GM12865 (cell line): ENCODE measurements around the gene HOXD1.
A peak's percentile ranks its signal among the peaks of the same experiment; 100 is the strongest.

ENCODE experiments used
- DNase-seq: peaks from one replicate; pipeline ENCODE4 v3.0.0; 2010; ENCODE audit warnings: low read depth
- H3K4me3 ChIP-seq: 2 replicates; pipeline ENCODE4 v1.5.1; 2011; ENCODE audit warnings: mild to moderate bottlenecking, low read depth, low read length, control low read depth
- TF ChIP-seq, protein P1 (sequence below): IDR thresholded peaks from 2 replicates; pipeline ENCODE4 v1.5.1; 2011; ENCODE audit warnings: low read length, control low read depth, low read depth, inconsistent platforms; ENCODE audit not compliant: insufficient read depth; ENCODE audit errors: missing control alignments

HOXD1 gene

DNA sequence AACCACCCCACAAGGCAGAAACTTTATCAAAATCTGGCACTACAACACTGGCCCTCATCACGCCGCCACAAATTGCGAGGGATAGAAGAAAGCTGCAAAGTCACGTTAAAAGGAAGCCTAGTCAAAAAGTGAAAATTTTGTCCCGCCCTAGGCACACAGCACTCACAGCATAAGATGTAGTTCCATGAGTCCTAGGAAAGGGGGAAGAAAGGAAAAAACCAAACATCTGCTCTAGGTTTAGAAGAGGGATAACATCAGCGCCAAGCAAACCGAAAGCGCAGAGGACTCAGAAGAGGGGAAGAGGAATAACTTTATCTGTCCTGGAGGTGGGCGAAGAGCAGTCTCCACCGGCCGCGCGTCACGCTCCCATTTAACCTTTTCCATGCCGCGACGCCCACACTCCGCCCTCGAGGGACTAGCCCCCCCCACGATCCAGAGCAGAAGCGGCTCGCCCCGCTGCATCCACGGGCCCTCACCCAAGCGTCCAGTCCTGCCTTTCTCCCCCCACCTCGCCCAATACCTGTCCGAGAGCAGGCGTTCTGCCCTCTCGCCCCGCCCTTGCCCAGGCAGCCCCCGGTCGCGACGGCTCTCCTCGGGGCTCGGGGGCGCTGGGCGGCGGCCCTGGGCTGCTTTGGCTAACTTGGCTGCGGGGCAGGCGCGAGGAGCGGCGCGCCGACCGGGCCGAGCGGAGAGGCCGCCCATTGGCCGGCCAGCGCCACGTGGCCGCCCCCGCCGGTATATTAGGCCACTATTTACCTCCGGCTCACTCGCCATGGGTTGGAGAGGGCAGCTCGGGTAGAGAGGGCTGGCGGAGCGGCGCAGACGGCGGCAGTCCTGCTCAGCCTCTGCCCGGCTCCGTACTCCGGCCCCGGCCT, at the start of gene HOXD1:
TSS of gene HOXD1 (plus strand) at position 770 of the 875 bp plus-strand sequence. CDS start 134 bp downstream, outside the sequence.
- TF ChIP-seq, protein P1, sequence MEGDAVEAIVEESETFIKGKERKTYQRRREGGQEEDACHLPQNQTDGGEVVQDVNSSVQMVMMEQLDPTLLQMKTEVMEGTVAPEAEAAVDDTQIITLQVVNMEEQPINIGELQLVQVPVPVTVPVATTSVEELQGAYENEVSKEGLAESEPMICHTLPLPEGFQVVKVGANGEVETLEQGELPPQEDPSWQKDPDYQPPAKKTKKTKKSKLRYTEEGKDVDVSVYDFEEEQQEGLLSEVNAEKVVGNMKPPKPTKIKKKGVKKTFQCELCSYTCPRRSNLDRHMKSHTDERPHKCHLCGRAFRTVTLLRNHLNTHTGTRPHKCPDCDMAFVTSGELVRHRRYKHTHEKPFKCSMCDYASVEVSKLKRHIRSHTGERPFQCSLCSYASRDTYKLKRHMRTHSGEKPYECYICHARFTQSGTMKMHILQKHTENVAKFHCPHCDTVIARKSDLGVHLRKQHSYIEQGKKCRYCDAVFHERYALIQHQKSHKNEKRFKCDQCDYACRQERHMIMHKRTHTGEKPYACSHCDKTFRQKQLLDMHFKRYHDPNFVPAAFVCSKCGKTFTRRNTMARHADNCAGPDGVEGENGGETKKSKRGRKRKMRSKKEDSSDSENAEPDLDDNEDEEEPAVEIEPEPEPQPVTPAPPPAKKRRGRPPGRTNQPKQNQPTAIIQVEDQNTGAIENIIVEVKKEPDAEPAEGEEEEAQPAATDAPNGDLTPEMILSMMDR = no peak
- H3K4me3 ChIP-seq = peak within 1 kb of the TSS; percentile 20

DNA sequence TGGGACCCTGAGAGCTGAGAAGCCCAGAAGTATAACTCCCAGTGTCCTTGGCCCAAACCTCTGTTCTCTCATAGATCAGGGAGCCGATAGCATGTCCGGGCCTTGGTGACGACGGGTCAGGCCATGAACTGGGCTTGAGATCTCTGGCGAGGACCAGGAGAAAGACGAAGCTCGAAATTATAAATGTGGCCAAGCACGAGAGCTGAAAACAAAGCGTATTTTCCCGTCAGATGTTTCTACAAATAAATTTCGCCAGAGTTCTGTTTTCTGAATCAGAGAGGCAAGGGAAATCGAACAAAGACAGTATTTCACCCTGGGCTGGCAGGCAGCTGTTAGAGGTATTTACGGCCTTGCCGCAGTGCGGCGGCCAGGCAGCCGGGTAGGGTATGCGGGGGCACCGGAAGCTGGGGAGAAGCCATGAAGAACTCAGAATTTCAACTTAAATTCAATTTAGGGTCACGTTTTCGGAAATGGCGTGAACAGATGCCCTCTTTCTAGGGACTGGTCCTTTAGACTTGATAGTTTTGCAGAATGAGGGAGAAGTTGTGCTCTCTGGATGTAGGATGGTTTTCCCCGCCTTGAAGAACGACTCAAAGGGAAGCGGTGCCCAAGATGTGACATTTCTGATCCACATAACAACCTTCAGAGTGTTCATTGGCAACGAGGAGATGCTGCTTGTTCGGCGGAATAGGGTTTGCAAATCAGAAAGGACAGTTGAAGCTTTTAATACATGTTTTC, 49.4 kb upstream of the HOXD1 start:
- H3K4me3 ChIP-seq = no peak overlapping the region
- no peak for DNase-seq
- TF ChIP-seq, protein P1 = no peak

More for the DNA sequence above, at the start of gene HOXD1:
- no peak for DNase-seq

DNA sequence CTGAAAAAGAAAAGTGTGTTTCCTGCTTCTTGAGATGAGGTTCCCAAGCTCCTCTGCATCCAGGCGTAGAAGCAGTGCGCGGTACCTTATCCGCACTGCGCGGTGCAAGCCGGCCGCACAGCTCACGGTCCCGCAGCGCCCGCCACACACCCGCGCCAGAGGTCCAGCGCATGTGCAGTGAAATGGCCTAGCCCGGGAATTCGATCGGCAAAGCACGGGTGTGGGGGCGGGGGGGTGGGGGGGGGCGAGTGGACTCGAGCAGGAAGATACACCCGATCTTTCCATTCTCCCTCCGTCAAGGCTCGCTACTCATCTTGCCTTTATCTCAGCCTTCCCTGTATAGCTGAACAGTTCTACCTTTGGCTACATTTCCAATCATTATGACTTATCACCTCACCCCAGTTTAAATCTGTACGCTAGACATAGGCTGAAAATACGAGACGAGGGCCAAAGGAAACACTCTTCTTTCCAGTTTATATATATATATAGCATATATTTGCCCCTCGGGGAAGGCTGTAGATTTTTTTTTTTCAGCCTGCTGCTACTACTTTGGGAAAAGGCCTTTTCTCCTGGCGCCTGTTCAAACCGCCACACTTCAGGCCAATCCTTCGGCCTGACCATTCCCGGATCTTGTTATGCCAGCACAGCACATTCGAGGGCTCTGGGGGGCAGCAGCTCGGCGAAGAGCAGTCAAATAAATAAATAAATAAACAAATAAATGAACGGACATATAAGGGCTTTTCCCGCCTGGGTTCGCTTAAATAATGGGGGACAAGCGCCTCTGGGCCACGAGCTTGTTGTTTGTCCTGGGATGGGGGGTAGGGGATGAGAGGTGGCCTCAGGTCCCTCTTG, 48.6 kb upstream of the HOXD1 start:
- DNase-seq = no peak
- H3K4me3 ChIP-seq = peak overlapping the region; percentile 52
- TF ChIP-seq, protein P1 = no peak

DNA sequence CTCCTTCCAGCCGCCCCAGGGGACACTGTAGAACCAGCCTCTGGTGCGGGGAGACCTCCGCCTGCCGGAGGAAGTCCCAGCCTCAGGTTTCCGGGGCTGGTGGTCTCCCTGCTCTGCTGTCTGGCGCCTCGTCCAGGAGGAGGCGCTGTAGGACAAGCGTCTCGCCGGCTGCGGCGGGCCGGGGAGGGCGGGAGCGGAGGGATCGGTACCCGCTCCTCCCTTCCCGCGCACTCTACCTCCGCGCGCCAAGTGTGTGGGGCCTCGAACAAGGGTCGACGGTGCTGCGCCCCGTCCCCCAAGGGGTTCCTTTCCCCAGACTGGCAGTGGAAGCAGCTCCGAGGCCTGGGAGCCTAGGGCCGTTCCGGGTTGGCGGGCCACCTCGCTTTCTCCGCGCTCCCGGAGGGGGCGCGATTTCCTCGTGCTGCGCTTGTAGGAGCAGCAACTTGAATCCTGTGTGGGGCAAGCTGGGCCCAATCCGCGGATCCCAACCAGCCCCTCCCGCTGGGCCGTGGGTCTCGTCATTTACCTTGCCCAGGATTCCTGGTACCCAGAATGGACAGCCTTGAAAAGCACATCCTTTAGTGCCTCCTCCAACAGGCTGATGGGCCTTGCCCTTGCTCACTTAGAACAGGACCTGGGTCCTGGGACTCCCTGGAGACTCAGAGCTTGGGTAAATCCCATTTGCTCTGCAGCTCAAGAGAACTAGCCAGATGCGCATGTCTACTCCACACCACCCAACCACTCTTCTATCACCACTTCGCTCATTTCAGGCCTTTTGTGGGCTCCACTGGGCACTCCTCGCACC, 47.8 kb upstream of the HOXD1 start:
- H3K4me3 ChIP-seq = peak overlapping the region; percentile 52
- DNase-seq = peak; percentile 84

DNA sequence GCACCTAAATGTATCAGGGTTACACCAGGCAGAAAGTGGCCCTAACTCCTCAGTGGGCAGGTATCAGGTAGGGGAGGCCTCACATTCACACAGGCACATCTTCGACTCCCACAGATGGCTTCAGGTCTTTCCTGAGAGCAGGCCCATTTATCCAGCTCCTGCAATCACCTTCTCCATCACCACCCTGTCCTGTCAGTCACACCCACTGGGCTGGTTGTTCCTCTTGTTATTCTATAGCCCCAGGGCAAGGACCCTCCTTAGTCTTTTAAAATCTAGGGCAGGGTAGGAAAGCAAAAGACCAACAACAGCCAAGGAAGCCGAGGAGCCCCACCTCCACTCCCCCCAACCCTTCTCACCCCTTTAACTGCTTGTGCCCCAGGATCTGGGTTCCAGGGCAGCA, 46.2 kb upstream of the HOXD1 start:
- no peak overlapping the region for H3K4me3 ChIP-seq
- no peak for DNase-seq
- TF ChIP-seq, protein P1 = no peak

More for the DNA sequence above, 47.8 kb upstream of the HOXD1 start:
- TF ChIP-seq, protein P1 = peak; percentile 90
